ENCODE data around the gene RFT1.

DNA sequence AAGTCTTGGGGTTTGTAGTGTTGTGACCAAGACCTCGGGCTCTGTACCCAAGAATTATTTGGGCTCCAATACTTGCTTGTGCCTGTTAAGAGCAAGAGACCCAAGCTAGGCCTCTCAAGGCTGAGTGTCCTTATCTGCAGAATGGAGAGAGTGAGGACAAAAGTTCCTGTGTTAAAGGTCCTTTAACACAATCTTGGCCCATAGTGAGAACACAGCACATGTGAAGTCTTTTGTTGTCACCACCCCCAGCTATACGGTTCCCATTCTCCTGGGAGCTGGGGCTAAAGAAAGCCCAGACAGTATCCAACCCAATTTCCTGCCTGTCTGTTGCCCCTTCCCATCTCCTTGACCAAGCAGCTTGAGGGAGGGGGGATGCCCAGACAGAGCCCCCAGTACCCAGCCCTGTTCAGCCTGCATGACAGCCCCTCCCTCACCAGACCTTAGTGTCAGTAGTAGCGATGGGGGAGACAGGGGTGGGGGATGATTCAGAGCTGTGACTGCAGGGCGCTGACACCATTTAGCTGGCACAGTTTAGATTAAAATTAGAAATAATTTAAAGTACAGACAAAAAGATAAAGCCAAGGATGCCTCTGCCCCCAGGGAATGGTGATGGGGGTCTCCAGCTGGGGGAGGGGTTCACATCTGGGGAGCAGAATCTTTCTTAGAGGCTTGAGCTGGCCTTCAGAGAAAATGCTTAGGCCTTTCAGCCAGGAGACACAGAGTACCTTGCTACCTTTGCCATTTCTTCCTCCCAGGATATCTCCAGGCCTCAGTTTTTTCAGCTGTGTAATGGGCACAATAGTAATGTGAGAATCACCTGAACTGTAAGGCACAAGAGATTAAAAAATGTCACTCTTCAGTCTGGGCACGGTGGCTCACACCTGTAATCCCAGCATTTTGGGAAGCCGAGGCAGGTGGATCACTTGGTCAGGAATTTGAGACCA is 33.5 kb upstream of the RFT1 start:
- no peak for TF ChIP-seq POLR2AphosphoS5 (IDR thresholded peaks at IDR 0.05; ENCODE audit: low read depth, low read length)
- no peak for TF ChIP-seq POLR2A (IDR thresholded peaks at IDR 0.05; ENCODE audit: borderline replicate concordance, extremely low read depth, insufficient read depth, insufficient read length)
- no peak for TF ChIP-seq JUND (IDR thresholded peaks at IDR 0.05)
- TF ChIP-seq, protein P1, sequence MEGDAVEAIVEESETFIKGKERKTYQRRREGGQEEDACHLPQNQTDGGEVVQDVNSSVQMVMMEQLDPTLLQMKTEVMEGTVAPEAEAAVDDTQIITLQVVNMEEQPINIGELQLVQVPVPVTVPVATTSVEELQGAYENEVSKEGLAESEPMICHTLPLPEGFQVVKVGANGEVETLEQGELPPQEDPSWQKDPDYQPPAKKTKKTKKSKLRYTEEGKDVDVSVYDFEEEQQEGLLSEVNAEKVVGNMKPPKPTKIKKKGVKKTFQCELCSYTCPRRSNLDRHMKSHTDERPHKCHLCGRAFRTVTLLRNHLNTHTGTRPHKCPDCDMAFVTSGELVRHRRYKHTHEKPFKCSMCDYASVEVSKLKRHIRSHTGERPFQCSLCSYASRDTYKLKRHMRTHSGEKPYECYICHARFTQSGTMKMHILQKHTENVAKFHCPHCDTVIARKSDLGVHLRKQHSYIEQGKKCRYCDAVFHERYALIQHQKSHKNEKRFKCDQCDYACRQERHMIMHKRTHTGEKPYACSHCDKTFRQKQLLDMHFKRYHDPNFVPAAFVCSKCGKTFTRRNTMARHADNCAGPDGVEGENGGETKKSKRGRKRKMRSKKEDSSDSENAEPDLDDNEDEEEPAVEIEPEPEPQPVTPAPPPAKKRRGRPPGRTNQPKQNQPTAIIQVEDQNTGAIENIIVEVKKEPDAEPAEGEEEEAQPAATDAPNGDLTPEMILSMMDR (IDR thresholded peaks at IDR 0.05 in 2 of 3, conservative IDR thresholded peaks at IDR 0.05 in 1 of 3; ENCODE audit: borderline replicate concordance in 1 of 3, insufficient read depth in 1 of 3, low read depth in 2 of 3, low read length in 2 of 3) = no peak
- no peak for TF ChIP-seq SRF (IDR thresholded peaks at IDR 0.05; ENCODE audit: low read depth)
- TF ChIP-seq, protein P2, sequence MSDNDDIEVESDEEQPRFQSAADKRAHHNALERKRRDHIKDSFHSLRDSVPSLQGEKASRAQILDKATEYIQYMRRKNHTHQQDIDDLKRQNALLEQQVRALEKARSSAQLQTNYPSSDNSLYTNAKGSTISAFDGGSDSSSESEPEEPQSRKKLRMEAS (IDR thresholded peaks at IDR 0.05) = no peak
- no peak for TF ChIP-seq EZH2 (IDR thresholded peaks at IDR 0.05)
- no peak for TF ChIP-seq TCF7L2 (IDR thresholded peaks at IDR 0.05; ENCODE audit: borderline replicate concordance, extremely low read depth, insufficient read depth, insufficient read length)
- no peak for TF ChIP-seq CEBPB (IDR thresholded peaks at IDR 0.05; ENCODE audit: low read depth)
